Keratinocyte (primary cell): ENCODE results near the gene ECI2. TPM values are rescaled to one million over a fixed set of nuclear protein-coding genes. Genes with fewer than 3 reads are reported as not detected.

Source experiments
- DNase-seq: peaks from one replicate; pipeline ENCODE4 v3.0.0-alpha.2; 2011; ENCODE audit warnings: low read depth, missing footprints, low spot score
- FAIRE-seq: peaks from 2 replicates; lab custom pipeline; 2011; peaks lifted over from hg19 to GRCh38; lab: Jason Lieb, UNC
- H2AFZ ChIP-seq: 2 replicates; pipeline ENCODE4 v1.6.0; 2012; ENCODE audit warnings: low read length, control low read depth, inconsistent platforms; ENCODE audit not compliant: control insufficient read depth
- H3K27ac ChIP-seq: 2 replicates; pipeline ENCODE4 v1.5.1; 2011; ENCODE audit warnings: low read length; ENCODE audit not compliant: control insufficient read depth, insufficient read depth
- H3K27me3 ChIP-seq: 3 replicates; pipeline ENCODE4 v1.6.0; 2011; ENCODE audit warnings: low read length; ENCODE audit not compliant: control insufficient read depth, insufficient read depth; ENCODE audit errors: extremely low read depth
- H3K36me3 ChIP-seq, 2 experiments: 2 replicates in 1 of 2; 3 replicates in 1 of 2; pipeline ENCODE4 v1.5.1; 2011; ENCODE audit warnings: low read length in 2 of 2, mild to moderate bottlenecking in 1 of 2; ENCODE audit not compliant: control insufficient read depth in 2 of 2, insufficient read depth in 2 of 2; ENCODE audit errors: extremely low read depth in 1 of 2
- H3K4me1 ChIP-seq: 3 replicates; pipeline ENCODE4 v1.5.1; 2011; ENCODE audit warnings: low read length; ENCODE audit not compliant: control insufficient read depth, insufficient read depth; ENCODE audit errors: extremely low read depth
- H3K4me2 ChIP-seq: 3 replicates; pipeline ENCODE4 v1.6.0; 2011; ENCODE audit warnings: low read depth, low read length; ENCODE audit not compliant: control insufficient read depth, insufficient read depth; ENCODE audit errors: extremely low read depth
- H3K4me3 ChIP-seq, 3 experiments: fragments of 200-600 bp in 1 of 3; sonication (generic) in 1 of 3; 2 replicates in 2 of 3; 3 replicates in 1 of 3; pipeline ENCODE4 v1.5.1; 2011 to 2016; ENCODE audit warnings: low read length in 3 of 3, mild to moderate bottlenecking in 3 of 3, control low read depth in 2 of 3, inconsistent platforms in 1 of 3, low read depth in 1 of 3, mixed read lengths in 1 of 3, mixed run types in 1 of 3, moderate library complexity in 1 of 3; ENCODE audit not compliant: control insufficient read depth in 2 of 3, insufficient read depth in 2 of 3; ENCODE audit errors: extremely low read depth in 1 of 3
- H3K79me2 ChIP-seq: 2 replicates; pipeline ENCODE4 v1.6.0; 2012; ENCODE audit warnings: low read length; ENCODE audit not compliant: control insufficient read depth, insufficient read depth
- H3K9ac ChIP-seq: 3 replicates; pipeline ENCODE4 v1.6.0; 2011; ENCODE audit warnings: low read length; ENCODE audit not compliant: control insufficient read depth, insufficient read depth; ENCODE audit errors: extremely low read depth
- H3K9me1 ChIP-seq: 3 replicates; pipeline ENCODE4 v1.6.0; 2011; ENCODE audit warnings: low read length; ENCODE audit not compliant: control insufficient read depth, insufficient read depth; ENCODE audit errors: extremely low read depth
- H3K9me3 ChIP-seq: 2 replicates; pipeline ENCODE4 v1.5.1; 2012; ENCODE audit warnings: low read depth, low read length; ENCODE audit not compliant: control insufficient read depth
- H4K20me1 ChIP-seq: 3 replicates; pipeline ENCODE4 v1.6.0; 2011; ENCODE audit warnings: low read length; ENCODE audit not compliant: control insufficient read depth, insufficient read depth; ENCODE audit errors: extremely low read depth
- CTCF ChIP-seq, 3 experiments: IDR thresholded peaks in 1 of 3; conservative IDR thresholded peaks in 1 of 3; optimal IDR thresholded peaks in 1 of 3; 2 replicates in 2 of 3; 3 replicates in 1 of 3; pipeline versions ENCODE3 to v1.5.1; 2011; ENCODE audit warnings: low read length in 3 of 3, mild to moderate bottlenecking in 3 of 3, moderate library complexity in 2 of 3, control low read depth in 1 of 3, inconsistent platforms in 1 of 3; ENCODE audit not compliant: insufficient read depth in 2 of 3; ENCODE audit errors: extremely low read depth in 1 of 3
- EZH2 ChIP-seq: IDR thresholded peaks from one replicate; pipeline ENCODE4 v1.6.1; 2012; ENCODE audit warnings: inconsistent platforms, mild to moderate bottlenecking, low read length, moderate library complexity
- dilution Hi-C: fragments of 300-500 bp; cut with MboI; formaldehyde crosslinking; loops from one replicate; pipeline ENCODE4 v1.7.0; 2020; ENCODE audit warnings: low sequenced_read_pairs; ENCODE audit not compliant: extremely low pct_ligation_motif_present
- polyA plus RNA-seq, 5 experiments: library from polyadenylated mRNA; depleted of rRNA in 3 of 5; stranded (reverse) in 3 of 5; stranded (forward) in 1 of 5; unstranded in 1 of 5; fragments of >200 nt; gene quantifications; 1 replicate in 1 of 5; 2 replicates in 3 of 5; 3 replicates in 1 of 5; pipeline versions ENCODE4 v1.2.1 to v1.2.3, GENCODE V29; 2011 to 2012; ENCODE audit warnings: missing spikeins in 2 of 5, low read depth in 1 of 5, low replicate concordance in 1 of 5

The ECI2 gene
- polyA plus RNA-seq, 1 donor (not counting 4 experiments of a cell fraction or from before 2014, with no cell fraction given): 41.6 TPM

DNA sequence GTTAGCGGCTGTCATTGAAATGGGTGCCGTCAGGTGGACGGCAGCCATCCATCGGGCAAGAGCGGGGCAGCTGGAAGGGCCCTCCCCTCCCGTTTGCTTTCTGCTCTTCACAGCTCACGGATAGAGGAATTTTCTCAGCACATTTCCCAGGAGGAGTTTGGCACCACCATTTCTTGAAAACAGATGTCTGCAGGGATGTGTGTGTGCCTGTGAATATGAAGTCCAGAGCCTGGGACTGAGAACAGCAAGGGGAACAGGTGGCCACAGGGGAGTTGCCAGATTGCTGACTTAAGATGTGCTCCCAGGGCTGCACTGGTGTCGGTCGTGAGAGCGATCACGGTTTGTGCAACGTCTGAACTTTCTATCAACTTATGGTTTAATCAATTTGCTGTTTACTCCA is 22.1 kb upstream of the ECI2 start:
- Histone ChIP-seq H2AFZ (no peak overlapping the region), H3K36me3 (no peaks in the 10 kb centered on the region), H4K20me1 (no peaks in the 10 kb centered on the region), H3K4me3 (no peak overlapping the region), H3K9me1 (no peaks in the 10 kb centered on the region), H3K79me2 (no peaks in the 10 kb centered on the region), H3K4me1 (peaks cover 4% of the 10 kb centered on the region), H3K4me2 (no peak overlapping the region), H3K27me3 (no peaks in the 10 kb centered on the region), H3K27ac (no peak overlapping the region), H3K9me3 (no peaks in the 10 kb centered on the region), H3K9ac (no peak overlapping the region)
- FAIRE-seq (no peak), DNase-seq (no peak)
- dilution Hi-C loops: no loop called here
- TF ChIP-seq EZH2: no peak
- TF ChIP-seq CTCF (optimal IDR thresholded peaks at IDR 0.05 in 1 of 3, IDR thresholded peaks at IDR 0.05 in 1 of 3, conservative IDR thresholded peaks at IDR 0.05 in 1 of 3; ENCODE audit: extremely low read depth in 1 of 3, insufficient read depth in 2 of 3, low read length in 3 of 3): no peak

- H3K36me3 ChIP-seq: no peaks in the 10 kb centered on the region
- H3K79me2 ChIP-seq: no peaks in the 10 kb centered on the region
- H3K4me2 ChIP-seq: peak overlapping the region; percentile 63
- H2AFZ ChIP-seq: peak overlapping the region; percentile 34
- H3K9me1 ChIP-seq: no peaks in the 10 kb centered on the region
- dilution Hi-C loops: no loop called here
- H3K4me3 ChIP-seq: no peak overlapping the region
- TF ChIP-seq EZH2 (no peak), CTCF (optimal IDR thresholded peaks at IDR 0.05 in 1 of 3, IDR thresholded peaks at IDR 0.05 in 1 of 3, conservative IDR thresholded peaks at IDR 0.05 in 1 of 3; ENCODE audit: extremely low read depth in 1 of 3, insufficient read depth in 2 of 3, low read length in 3 of 3) (peak; percentile 73 to 83 (median 82))
- DNase-seq (peak; percentile 59), FAIRE-seq (peak; percentile 85)
- H4K20me1 ChIP-seq: no peaks in the 10 kb centered on the region
- H3K9me3 ChIP-seq: no peaks in the 10 kb centered on the region
- no peak overlapping the region for H3K9ac ChIP-seq
- H3K27me3 ChIP-seq: no peaks in the 10 kb centered on the region
- peaks cover 4% of the 10 kb centered on the region for H3K4me1 ChIP-seq
- no peak overlapping the region for H3K27ac ChIP-seq
These were observed 20.6 kb upstream of the ECI2 start for GRCh38 chr6:4155848-4156466.
